ENCODE results near the gene MAML2.

MAML2 gene

GRCh38 chr11:96237766-96238266 lies 105.2 kb downstream of the MAML2 start:
- Histone ChIP-seq H3K9me3 (ENCODE audit: control insufficient read depth, low read length) (no peaks in the 10 kb centered on the region), H3K27me3 (ENCODE audit: control insufficient read depth, insufficient read depth, low read length) (no peaks in the 10 kb centered on the region), H3K4me3 (ENCODE audit: low read length) (no peak overlapping the region), H3K4me1 (ENCODE audit: control insufficient read depth, insufficient read depth, low read length) (peaks cover 13% of the 10 kb centered on the region), H3K9ac (ENCODE audit: low read length) (no peak overlapping the region), H3K36me3 (ENCODE audit: control insufficient read depth, insufficient read depth, low read length) (no peaks in the 10 kb centered on the region)

GRCh38 chr11:96235751-96236150 lies 107.2 kb downstream of the MAML2 start:
- peaks cover 13% of the 10 kb centered on the region for H3K4me1 ChIP-seq (ENCODE audit: control insufficient read depth, insufficient read depth, low read length)
- no peaks in the 10 kb centered on the region for H3K27me3 ChIP-seq (ENCODE audit: control insufficient read depth, insufficient read depth, low read length)
- H3K4me3 ChIP-seq (ENCODE audit: low read length), result no peak overlapping the region
- no peaks in the 10 kb centered on the region for H3K36me3 ChIP-seq (ENCODE audit: control insufficient read depth, insufficient read depth, low read length)
- H3K9me3 ChIP-seq (ENCODE audit: control insufficient read depth, low read length), result no peaks in the 10 kb centered on the region
- no peak overlapping the region for H3K9ac ChIP-seq (ENCODE audit: low read length)

GRCh38 chr11:96234866-96235441 lies 108.0 kb downstream of the MAML2 start:
- H3K36me3 ChIP-seq (ENCODE audit: control insufficient read depth, insufficient read depth, low read length), result no peaks in the 10 kb centered on the region
- peaks cover 13% of the 10 kb centered on the region for H3K4me1 ChIP-seq (ENCODE audit: control insufficient read depth, insufficient read depth, low read length)
- no peak overlapping the region for H3K9ac ChIP-seq (ENCODE audit: low read length)
- H3K9me3 ChIP-seq (ENCODE audit: control insufficient read depth, low read length), result no peaks in the 10 kb centered on the region
- no peaks in the 10 kb centered on the region for H3K27me3 ChIP-seq (ENCODE audit: control insufficient read depth, insufficient read depth, low read length)
- no peak overlapping the region for H3K4me3 ChIP-seq (ENCODE audit: low read length)

GRCh38 chr11:96232132-96232531 lies 110.9 kb downstream of the MAML2 start:
- no peaks in the 10 kb centered on the region for H3K9me3 ChIP-seq (ENCODE audit: control insufficient read depth, low read length)
- no peak overlapping the region for H3K4me3 ChIP-seq (ENCODE audit: low read length)
- H3K36me3 ChIP-seq (ENCODE audit: control insufficient read depth, insufficient read depth, low read length), result no peaks in the 10 kb centered on the region
- H3K27me3 ChIP-seq (ENCODE audit: control insufficient read depth, insufficient read depth, low read length), result no peaks in the 10 kb centered on the region
- H3K9ac ChIP-seq (ENCODE audit: low read length), result no peak overlapping the region
- no peaks in the 10 kb centered on the region for H3K4me1 ChIP-seq (ENCODE audit: control insufficient read depth, insufficient read depth, low read length)

GRCh38 chr11:96230686-96231085 lies 112.3 kb downstream of the MAML2 start:
- Histone ChIP-seq H3K9ac (ENCODE audit: low read length) (no peak overlapping the region), H3K27me3 (ENCODE audit: control insufficient read depth, insufficient read depth, low read length) (no peaks in the 10 kb centered on the region), H3K4me1 (ENCODE audit: control insufficient read depth, insufficient read depth, low read length) (no peaks in the 10 kb centered on the region), H3K9me3 (ENCODE audit: control insufficient read depth, low read length) (no peaks in the 10 kb centered on the region), H3K4me3 (ENCODE audit: low read length) (no peak overlapping the region), H3K36me3 (ENCODE audit: control insufficient read depth, insufficient read depth, low read length) (no peaks in the 10 kb centered on the region)

- Histone ChIP-seq H3K36me3 (ENCODE audit: control insufficient read depth, insufficient read depth, low read length) (no peaks in the 10 kb centered on the region), H3K4me1 (ENCODE audit: control insufficient read depth, insufficient read depth, low read length) (no peaks in the 10 kb centered on the region), H3K9ac (ENCODE audit: low read length) (no peak overlapping the region), H3K27me3 (ENCODE audit: control insufficient read depth, insufficient read depth, low read length) (no peaks in the 10 kb centered on the region), H3K9me3 (ENCODE audit: control insufficient read depth, low read length) (no peaks in the 10 kb centered on the region), H3K4me3 (ENCODE audit: low read length) (no peak overlapping the region)
Measured at GRCh38 chr11:96229354-96229977, 113.5 kb downstream of the MAML2 start.

GRCh38 chr11:96228910-96229309 lies 114.1 kb downstream of the MAML2 start:
- Histone ChIP-seq H3K4me1 (ENCODE audit: control insufficient read depth, insufficient read depth, low read length) (no peaks in the 10 kb centered on the region), H3K4me3 (ENCODE audit: low read length) (no peak overlapping the region), H3K27me3 (ENCODE audit: control insufficient read depth, insufficient read depth, low read length) (no peaks in the 10 kb centered on the region), H3K36me3 (ENCODE audit: control insufficient read depth, insufficient read depth, low read length) (no peaks in the 10 kb centered on the region), H3K9me3 (ENCODE audit: control insufficient read depth, low read length) (no peaks in the 10 kb centered on the region), H3K9ac (ENCODE audit: low read length) (no peak overlapping the region)

- no peaks in the 10 kb centered on the region for H3K27me3 ChIP-seq (ENCODE audit: control insufficient read depth, insufficient read depth, low read length)
- H3K4me1 ChIP-seq (ENCODE audit: control insufficient read depth, insufficient read depth, low read length), result no peaks in the 10 kb centered on the region
- H3K4me3 ChIP-seq (ENCODE audit: low read length), result no peak overlapping the region
- H3K9ac ChIP-seq (ENCODE audit: low read length), result no peak overlapping the region
- no peaks in the 10 kb centered on the region for H3K36me3 ChIP-seq (ENCODE audit: control insufficient read depth, insufficient read depth, low read length)
- H3K9me3 ChIP-seq (ENCODE audit: control insufficient read depth, low read length), result no peaks in the 10 kb centered on the region
Measured at GRCh38 chr11:96228473-96228891, 114.5 kb downstream of the MAML2 start.

- Histone ChIP-seq H3K36me3 (ENCODE audit: control insufficient read depth, insufficient read depth, low read length) (no peaks in the 10 kb centered on the region), H3K27me3 (ENCODE audit: control insufficient read depth, insufficient read depth, low read length) (no peaks in the 10 kb centered on the region), H3K9ac (ENCODE audit: low read length) (no peak overlapping the region), H3K4me3 (ENCODE audit: low read length) (no peak overlapping the region), H3K4me1 (ENCODE audit: control insufficient read depth, insufficient read depth, low read length) (no peaks in the 10 kb centered on the region), H3K9me3 (ENCODE audit: control insufficient read depth, low read length) (no peaks in the 10 kb centered on the region)
Measured at GRCh38 chr11:96227244-96227643, 115.8 kb downstream of the MAML2 start.

GRCh38 chr11:96223083-96223482 lies 119.9 kb downstream of the MAML2 start:
- H3K4me3 ChIP-seq (ENCODE audit: low read length), result no peak overlapping the region
- no peaks in the 10 kb centered on the region for H3K9me3 ChIP-seq (ENCODE audit: control insufficient read depth, low read length)
- H3K27me3 ChIP-seq (ENCODE audit: control insufficient read depth, insufficient read depth, low read length), result no peaks in the 10 kb centered on the region
- H3K36me3 ChIP-seq (ENCODE audit: control insufficient read depth, insufficient read depth, low read length), result no peaks in the 10 kb centered on the region
- no peak overlapping the region for H3K9ac ChIP-seq (ENCODE audit: low read length)
- H3K4me1 ChIP-seq (ENCODE audit: control insufficient read depth, insufficient read depth, low read length), result no peaks in the 10 kb centered on the region

GRCh38 chr11:96222102-96222501 lies 120.9 kb downstream of the MAML2 start:
- H3K9me3 ChIP-seq (ENCODE audit: control insufficient read depth, low read length), result no peaks in the 10 kb centered on the region
- H3K4me3 ChIP-seq (ENCODE audit: low read length), result no peak overlapping the region
- no peaks in the 10 kb centered on the region for H3K4me1 ChIP-seq (ENCODE audit: control insufficient read depth, insufficient read depth, low read length)
- H3K36me3 ChIP-seq (ENCODE audit: control insufficient read depth, insufficient read depth, low read length), result no peaks in the 10 kb centered on the region
- no peaks in the 10 kb centered on the region for H3K27me3 ChIP-seq (ENCODE audit: control insufficient read depth, insufficient read depth, low read length)
- no peak overlapping the region for H3K9ac ChIP-seq (ENCODE audit: low read length)

GRCh38 chr11:96221244-96222070 lies 121.5 kb downstream of the MAML2 start:
- H3K4me3 ChIP-seq (ENCODE audit: low read length), result no peak overlapping the region

More at GRCh38 chr11:96221244-96222070, 121.5 kb downstream of the MAML2 start:
- H3K9ac ChIP-seq (ENCODE audit: low read length), result no peak overlapping the region
- no peaks in the 10 kb centered on the region for H3K4me1 ChIP-seq (ENCODE audit: control insufficient read depth, insufficient read depth, low read length)
- H3K36me3 ChIP-seq (ENCODE audit: control insufficient read depth, insufficient read depth, low read length), result no peaks in the 10 kb centered on the region
- H3K27me3 ChIP-seq (ENCODE audit: control insufficient read depth, insufficient read depth, low read length), result no peaks in the 10 kb centered on the region
- no peaks in the 10 kb centered on the region for H3K9me3 ChIP-seq (ENCODE audit: control insufficient read depth, low read length)
